ENCODE data around the gene WDR37.

DNA sequence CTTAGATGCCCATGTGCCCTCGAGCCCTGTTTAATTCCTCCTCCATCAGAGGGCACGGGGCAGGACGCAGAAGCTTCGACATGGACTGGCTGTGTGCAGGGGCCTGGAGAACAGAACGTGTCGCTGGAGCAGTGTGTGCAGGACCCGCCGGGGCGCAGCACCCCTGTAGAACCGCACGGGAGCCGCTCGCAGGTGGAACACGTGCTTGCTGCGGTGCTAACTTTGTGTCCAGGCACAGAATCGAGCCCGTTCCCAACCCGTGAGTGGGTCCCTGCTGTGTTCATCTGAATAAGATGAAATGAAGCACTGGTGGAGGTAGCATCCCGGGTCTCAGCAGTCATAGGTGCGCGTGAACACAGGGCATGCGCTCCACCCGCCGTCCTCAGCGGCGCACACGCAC lies 116.9 kb downstream of the WDR37 start:
- TF ChIP-seq EP300 (IDR thresholded peaks at IDR 0.05) (no peak), CTCF (IDR thresholded peaks at IDR 0.05) (no peak), SMC3 (IDR thresholded peaks at IDR 0.05) (no peak), USF2 (IDR thresholded peaks at IDR 0.05) (no peak), RFX5 (IDR thresholded peaks at IDR 0.05) (no peak), JUN (IDR thresholded peaks at IDR 0.05) (no peak), TP53 (CRISPR knock-in tag; IDR thresholded peaks at IDR 0.05) (no peak), ESRRA (IDR thresholded peaks at IDR 0.05; ENCODE audit: borderline replicate concordance, low read length) (no peak), PHF8 (IDR thresholded peaks at IDR 0.05; ENCODE audit: borderline replicate concordance, low read depth) (no peak), POLR2A (IDR thresholded peaks at IDR 0.05; ENCODE audit: low read length) (no peak)
